Cardiac septum (tissue), 1 donor: Measurements from ENCODE around the gene EBI3. TPM values are rescaled to one million over a fixed set of nuclear protein-coding genes. Genes with fewer than 3 reads are reported as not detected.
"Not testable (repeated sequence)": the region's sequence is repeated elsewhere in the genome, so short reads cannot be mapped to it uniquely, and the experiment has no call there.

Experiments used
- DNase-seq: peaks from one replicate; pipeline ENCODE4 v3.0.0-alpha.2; 2020; ENCODE audit warnings: low spot score
- intact Hi-C: fragments of 100-400 bp; cut with DNase I; formaldehyde crosslinking; loops from one replicate; pipeline ENCODE4 v1.14.0; 2022
- long read RNA-seq: library from polyadenylated mRNA; unstranded; transcript quantifications from one replicate; pipeline ENCODE4 v2.0.0, GENCODE V29; 2021
- total RNA-seq: library from RNA; stranded (reverse); fragmentation: NEBNext Ultra II Directional; extraction: Animal tissue kit (Norgen Biotek cat#: 25700); gene quantifications from one replicate; pipeline ENCODE4 v1.2.1, GENCODE V29; 2021
- donor health status: DM: no; HTN: no; CAD: no.

EBI3 gene
- total RNA-seq, result not detected
- long read RNA-seq, result 0 reads

- DNase-seq, result no peak
- intact Hi-C loops, result no loop called here
Observed at GRCh38 chr19:4229179-4229931, at the start of gene EBI3. EBI3 (plus strand) TSS chr19:4229523; CDS start chr19:4229551, 28 bp downstream.

GRCh38 chr19:4181053-4181508 is 48.2 kb upstream of the EBI3 start:
- intact Hi-C loops, result loop anchor here (5.0 kb wide), 1 partner anchor 194 kb away; the partner anchor contains the start of gene EEF2
- DNase-seq, result no peak

GRCh38 chr19:4182084-4182810 is 47.1 kb upstream of the EBI3 start, which contains the start of the genes ANKRD24 and SIRT6:
ANKRD24 (plus strand) TSS chr19:4182689; CDS start chr19:4186426, 3,737 bp downstream.
SIRT6 (minus strand) TSS chr19:4182563; CDS start chr19:4182539, 24 bp downstream.
- peak; percentile 99 for DNase-seq
- intact Hi-C loops, result loop anchor here (5.0 kb wide), 1 partner anchor 195 kb away; the partner anchor contains the start of gene EEF2

GRCh38 chr19:4183967-4184717 is 45.2 kb upstream of the EBI3 start:
- no peak for DNase-seq

GRCh38 chr19:4184718-4185352 is 44.5 kb upstream of the EBI3 start:
- intact Hi-C loops, result loop anchor here (5.0 kb wide), 1 partner anchor 198 kb away; the partner anchor contains the start of gene EEF2
- no peak for DNase-seq

More at GRCh38 chr19:4183967-4184717, 45.2 kb upstream of the EBI3 start:
- intact Hi-C loops, result loop anchor here (5.0 kb wide), 1 partner anchor 197 kb away; the partner anchor contains the start of gene EEF2

- DNase-seq, result no peak
- intact Hi-C loops, result no loop called here
Observed at GRCh38 chr19:4185413-4186086, 43.8 kb upstream of the EBI3 start.

GRCh38 chr19:4186087-4186993 is 43.0 kb upstream of the EBI3 start:
- intact Hi-C loops, result no loop called here
- DNase-seq, result no peak

GRCh38 chr19:4187313-4188122 is 41.8 kb upstream of the EBI3 start:
- intact Hi-C loops, result no loop called here

GRCh38 chr19:4189641-4190040 is 39.7 kb upstream of the EBI3 start:
- intact Hi-C loops, result no loop called here
- DNase-seq, result no peak

More at GRCh38 chr19:4187313-4188122, 41.8 kb upstream of the EBI3 start:
- DNase-seq, result no peak

- DNase-seq, intact Hi-C loops: not testable (repeated sequence)
Observed at GRCh38 chr19:4192537-4192936, 36.8 kb upstream of the EBI3 start.

- DNase-seq, result no peak
- intact Hi-C loops, result no loop called here
Observed at GRCh38 chr19:4194353-4194752, 35.0 kb upstream of the EBI3 start.

GRCh38 chr19:4196009-4196408 is 33.3 kb upstream of the EBI3 start:
- DNase-seq, result no peak
- intact Hi-C loops, result no loop called here

GRCh38 chr19:4196587-4197148 is 32.7 kb upstream of the EBI3 start:
- no peak for DNase-seq
- intact Hi-C loops, result no loop called here

- intact Hi-C loops, result no loop called here
- no peak for DNase-seq
Observed at GRCh38 chr19:4197228-4197624, 32.1 kb upstream of the EBI3 start.

- no peak for DNase-seq
- intact Hi-C loops, result no loop called here
Observed at GRCh38 chr19:4197625-4198466, 31.5 kb upstream of the EBI3 start.
